ENCODE data around the gene GNAS-AS1. TPM values are rescaled to one million over a fixed set of nuclear protein-coding genes. Genes with fewer than 3 reads are reported as not detected.

The GNAS-AS1 gene
- total and polyA plus RNA-seq, 10 of the 15 experiments (the other 5 are each of a cell fraction or from before 2014, with no cell fraction given): 0.06 to 2.7 (median 1.2) TPM

DNA sequence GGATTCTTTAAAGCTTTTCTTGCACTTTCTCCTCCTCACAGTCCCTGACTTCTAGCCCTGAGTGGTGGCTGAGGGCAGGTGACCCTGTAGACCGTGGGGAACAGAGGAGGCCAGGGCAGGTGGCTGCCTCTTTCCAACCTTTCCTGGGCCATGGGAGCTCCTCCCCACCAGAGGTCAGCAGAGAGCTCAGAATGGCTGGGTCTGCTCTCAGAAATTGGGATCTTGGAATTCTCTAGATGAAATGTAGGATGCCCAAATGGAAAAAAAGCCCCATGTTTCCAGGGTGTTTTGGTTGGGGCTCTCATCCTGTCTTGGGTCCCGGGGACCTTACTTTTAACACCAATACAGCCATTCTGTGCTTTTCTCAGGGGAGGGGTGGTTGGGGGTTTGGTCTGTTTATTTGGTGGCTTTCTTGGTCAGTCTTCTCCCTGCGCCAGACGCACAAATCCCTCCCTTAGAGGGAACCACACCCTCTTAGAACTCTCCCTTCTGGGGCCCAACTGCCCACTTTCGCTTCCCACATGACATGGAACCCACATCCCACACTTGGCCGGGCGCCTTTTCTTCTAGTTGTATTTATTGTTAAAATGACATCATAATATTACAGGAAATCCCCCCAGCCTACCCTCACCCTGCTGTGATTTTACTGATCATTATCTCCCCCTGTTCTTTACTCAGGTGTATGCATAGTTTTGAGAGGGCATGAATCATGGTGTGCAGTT, 19.8 kb upstream of the GNAS-AS1 start (continued):
- TF ChIP-seq, protein P1, sequence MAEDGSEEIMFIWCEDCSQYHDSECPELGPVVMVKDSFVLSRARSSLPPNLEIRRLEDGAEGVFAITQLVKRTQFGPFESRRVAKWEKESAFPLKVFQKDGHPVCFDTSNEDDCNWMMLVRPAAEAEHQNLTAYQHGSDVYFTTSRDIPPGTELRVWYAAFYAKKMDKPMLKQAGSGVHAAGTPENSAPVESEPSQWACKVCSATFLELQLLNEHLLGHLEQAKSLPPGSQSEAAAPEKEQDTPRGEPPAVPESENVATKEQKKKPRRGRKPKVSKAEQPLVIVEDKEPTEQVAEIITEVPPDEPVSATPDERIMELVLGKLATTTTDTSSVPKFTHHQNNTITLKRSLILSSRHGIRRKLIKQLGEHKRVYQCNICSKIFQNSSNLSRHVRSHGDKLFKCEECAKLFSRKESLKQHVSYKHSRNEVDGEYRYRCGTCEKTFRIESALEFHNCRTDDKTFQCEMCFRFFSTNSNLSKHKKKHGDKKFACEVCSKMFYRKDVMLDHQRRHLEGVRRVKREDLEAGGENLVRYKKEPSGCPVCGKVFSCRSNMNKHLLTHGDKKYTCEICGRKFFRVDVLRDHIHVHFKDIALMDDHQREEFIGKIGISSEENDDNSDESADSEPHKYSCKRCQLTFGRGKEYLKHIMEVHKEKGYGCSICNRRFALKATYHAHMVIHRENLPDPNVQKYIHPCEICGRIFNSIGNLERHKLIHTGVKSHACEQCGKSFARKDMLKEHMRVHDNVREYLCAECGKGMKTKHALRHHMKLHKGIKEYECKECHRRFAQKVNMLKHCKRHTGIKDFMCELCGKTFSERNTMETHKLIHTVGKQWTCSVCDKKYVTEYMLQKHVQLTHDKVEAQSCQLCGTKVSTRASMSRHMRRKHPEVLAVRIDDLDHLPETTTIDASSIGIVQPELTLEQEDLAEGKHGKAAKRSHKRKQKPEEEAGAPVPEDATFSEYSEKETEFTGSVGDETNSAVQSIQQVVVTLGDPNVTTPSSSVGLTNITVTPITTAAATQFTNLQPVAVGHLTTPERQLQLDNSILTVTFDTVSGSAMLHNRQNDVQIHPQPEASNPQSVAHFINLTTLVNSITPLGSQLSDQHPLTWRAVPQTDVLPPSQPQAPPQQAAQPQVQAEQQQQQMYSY (CRISPR knock-in tag; IDR thresholded peaks at IDR 0.05): no peak
- no peak for TF ChIP-seq CHD2 (IDR thresholded peaks at IDR 0.05; ENCODE audit: borderline replicate concordance, low read depth, low read length)
- TF ChIP-seq ZSCAN29 (IDR thresholded peaks at IDR 0.05): no peak
- TF ChIP-seq IKZF1 (conservative IDR thresholded peaks at IDR 0.05): peak; percentile 82
- TF ChIP-seq, protein P2, sequence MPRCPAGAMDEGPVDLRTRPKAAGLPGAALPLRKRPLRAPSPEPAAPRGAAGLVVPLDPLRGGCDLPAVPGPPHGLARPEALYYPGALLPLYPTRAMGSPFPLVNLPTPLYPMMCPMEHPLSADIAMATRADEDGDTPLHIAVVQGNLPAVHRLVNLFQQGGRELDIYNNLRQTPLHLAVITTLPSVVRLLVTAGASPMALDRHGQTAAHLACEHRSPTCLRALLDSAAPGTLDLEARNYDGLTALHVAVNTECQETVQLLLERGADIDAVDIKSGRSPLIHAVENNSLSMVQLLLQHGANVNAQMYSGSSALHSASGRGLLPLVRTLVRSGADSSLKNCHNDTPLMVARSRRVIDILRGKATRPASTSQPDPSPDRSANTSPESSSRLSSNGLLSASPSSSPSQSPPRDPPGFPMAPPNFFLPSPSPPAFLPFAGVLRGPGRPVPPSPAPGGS (IDR thresholded peaks at IDR 0.05; ENCODE audit: borderline replicate concordance, insufficient read depth, low read depth, low read length, poor library complexity, severe bottlenecking): peak; percentile 43
- no peak for TF ChIP-seq SUPT20H (IDR thresholded peaks at IDR 0.05; ENCODE audit: borderline replicate concordance, control insufficient read depth, low read depth, low read length)
- TF ChIP-seq RAD21 (IDR thresholded peaks at IDR 0.05; ENCODE audit: insufficient read depth, low read depth, low read length): peak; percentile 82
- no peak for TF ChIP-seq HDAC6 (IDR thresholded peaks at IDR 0.05; ENCODE audit: unreplicated experiment)
- TF ChIP-seq, protein P3, sequence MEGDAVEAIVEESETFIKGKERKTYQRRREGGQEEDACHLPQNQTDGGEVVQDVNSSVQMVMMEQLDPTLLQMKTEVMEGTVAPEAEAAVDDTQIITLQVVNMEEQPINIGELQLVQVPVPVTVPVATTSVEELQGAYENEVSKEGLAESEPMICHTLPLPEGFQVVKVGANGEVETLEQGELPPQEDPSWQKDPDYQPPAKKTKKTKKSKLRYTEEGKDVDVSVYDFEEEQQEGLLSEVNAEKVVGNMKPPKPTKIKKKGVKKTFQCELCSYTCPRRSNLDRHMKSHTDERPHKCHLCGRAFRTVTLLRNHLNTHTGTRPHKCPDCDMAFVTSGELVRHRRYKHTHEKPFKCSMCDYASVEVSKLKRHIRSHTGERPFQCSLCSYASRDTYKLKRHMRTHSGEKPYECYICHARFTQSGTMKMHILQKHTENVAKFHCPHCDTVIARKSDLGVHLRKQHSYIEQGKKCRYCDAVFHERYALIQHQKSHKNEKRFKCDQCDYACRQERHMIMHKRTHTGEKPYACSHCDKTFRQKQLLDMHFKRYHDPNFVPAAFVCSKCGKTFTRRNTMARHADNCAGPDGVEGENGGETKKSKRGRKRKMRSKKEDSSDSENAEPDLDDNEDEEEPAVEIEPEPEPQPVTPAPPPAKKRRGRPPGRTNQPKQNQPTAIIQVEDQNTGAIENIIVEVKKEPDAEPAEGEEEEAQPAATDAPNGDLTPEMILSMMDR (IDR thresholded peaks at IDR 0.05 in 2 of 3, conservative IDR thresholded peaks at IDR 0.05 in 1 of 3; ENCODE audit: control insufficient read depth in 2 of 3, extremely low read depth in 1 of 3, insufficient read depth in 1 of 3, low read depth in 3 of 3, low read length in 3 of 3): peak; percentile 81 to 87 (median 87)
- TF ChIP-seq POLR2AphosphoS2 (IDR thresholded peaks at IDR 0.05; ENCODE audit: low read depth, low read length): no peak
- TF ChIP-seq NR2C1 (IDR thresholded peaks at IDR 0.05): no peak
- TF ChIP-seq, protein P4, sequence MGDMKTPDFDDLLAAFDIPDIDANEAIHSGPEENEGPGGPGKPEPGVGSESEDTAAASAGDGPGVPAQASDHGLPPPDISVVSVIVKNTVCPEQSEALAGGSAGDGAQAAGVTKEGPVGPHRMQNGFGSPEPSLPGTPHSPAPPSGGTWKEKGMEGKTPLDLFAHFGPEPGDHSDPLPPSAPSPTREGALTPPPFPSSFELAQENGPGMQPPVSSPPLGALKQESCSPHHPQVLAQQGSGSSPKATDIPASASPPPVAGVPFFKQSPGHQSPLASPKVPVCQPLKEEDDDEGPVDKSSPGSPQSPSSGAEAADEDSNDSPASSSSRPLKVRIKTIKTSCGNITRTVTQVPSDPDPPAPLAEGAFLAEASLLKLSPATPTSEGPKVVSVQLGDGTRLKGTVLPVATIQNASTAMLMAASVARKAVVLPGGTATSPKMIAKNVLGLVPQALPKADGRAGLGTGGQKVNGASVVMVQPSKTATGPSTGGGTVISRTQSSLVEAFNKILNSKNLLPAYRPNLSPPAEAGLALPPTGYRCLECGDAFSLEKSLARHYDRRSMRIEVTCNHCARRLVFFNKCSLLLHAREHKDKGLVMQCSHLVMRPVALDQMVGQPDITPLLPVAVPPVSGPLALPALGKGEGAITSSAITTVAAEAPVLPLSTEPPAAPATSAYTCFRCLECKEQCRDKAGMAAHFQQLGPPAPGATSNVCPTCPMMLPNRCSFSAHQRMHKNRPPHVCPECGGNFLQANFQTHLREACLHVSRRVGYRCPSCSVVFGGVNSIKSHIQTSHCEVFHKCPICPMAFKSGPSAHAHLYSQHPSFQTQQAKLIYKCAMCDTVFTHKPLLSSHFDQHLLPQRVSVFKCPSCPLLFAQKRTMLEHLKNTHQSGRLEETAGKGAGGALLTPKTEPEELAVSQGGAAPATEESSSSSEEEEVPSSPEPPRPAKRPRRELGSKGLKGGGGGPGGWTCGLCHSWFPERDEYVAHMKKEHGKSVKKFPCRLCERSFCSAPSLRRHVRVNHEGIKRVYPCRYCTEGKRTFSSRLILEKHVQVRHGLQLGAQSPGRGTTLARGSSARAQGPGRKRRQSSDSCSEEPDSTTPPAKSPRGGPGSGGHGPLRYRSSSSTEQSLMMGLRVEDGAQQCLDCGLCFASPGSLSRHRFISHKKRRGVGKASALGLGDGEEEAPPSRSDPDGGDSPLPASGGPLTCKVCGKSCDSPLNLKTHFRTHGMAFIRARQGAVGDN (IDR thresholded peaks at IDR 0.05): no peak
- TF ChIP-seq EED (IDR thresholded peaks at IDR 0.05; ENCODE audit: low read depth): peak; percentile 67
